GM19238 (cell line): Measurements from ENCODE around the gene LONP1.

ENCODE experiments used
- DNase-seq: peaks from one replicate; pipeline ENCODE4 v3.0.0; 2011; ENCODE audit warnings: low spot score; ENCODE audit not compliant: insufficient read length

The LONP1 gene

DNA sequence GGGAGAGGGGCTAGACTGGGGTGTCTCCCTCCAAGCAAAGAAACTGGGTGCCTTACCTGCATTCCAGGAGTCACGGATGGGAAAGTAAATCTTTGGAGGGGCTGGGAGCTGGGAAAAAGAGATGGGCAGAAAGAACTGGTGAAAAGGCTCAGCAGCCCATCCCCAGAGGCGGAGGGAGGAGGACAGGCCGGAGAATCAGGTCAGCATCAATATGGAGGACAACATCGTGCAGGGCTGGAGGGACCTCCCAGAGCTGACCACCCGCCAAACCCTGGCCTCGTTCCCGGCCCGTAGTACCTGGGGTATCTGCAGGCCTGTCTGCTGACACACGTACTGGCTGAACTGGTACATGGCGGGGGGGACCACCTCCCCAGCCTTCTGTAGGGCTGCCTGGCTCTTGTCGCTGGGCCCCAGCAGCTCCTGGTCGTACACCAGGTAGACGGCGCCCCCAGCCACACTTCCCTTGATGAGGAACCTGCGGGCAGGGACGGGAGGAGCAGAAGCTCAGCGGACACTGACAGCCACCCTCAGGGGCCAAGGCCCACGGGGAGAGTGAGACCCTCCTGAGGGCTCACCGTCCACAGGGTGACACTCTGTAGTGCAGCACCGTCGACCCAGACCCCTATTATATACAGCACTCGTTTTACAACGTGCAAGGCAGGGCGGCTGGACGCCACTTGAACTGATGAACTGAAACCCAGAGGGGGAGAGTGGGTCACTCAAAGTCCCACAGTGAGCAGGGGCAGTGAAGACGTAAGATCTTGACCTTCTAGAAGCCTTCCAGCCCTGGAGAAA, 40.5 kb downstream of the LONP1 start:
- DNase-seq: no peak

DNA sequence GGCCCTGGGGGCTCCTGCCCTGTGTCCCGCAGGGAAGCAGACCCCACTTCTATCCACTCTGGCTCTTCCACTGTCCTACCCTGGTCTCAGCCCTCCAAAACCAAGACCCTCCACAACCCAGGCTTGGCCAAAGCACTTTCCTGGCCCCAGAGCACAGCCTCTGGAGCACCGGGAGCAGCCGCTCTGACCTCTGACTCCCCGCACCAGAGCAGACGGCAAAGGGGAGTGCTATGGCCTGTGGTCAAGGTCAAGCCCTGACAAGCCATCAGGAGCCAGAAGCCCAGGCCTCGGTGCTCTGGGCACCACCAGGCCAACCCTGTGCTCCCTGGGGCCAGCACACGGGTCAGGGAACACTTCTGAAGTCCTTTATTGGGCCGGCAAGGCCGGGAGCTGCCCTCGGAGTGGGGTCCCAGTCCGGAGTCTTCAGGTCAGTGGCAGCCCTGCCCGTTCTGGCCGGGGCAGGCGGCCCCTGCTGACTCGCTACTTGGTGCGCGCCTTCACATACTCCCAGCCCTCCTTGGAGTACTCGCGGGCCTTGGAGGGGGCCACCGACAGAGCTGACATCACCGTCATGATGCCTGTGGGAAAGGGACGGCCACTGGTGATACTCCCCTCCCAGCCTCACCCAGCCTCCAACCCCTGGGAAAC, 41.8 kb downstream of the LONP1 start:
- no peak for DNase-seq

DNA sequence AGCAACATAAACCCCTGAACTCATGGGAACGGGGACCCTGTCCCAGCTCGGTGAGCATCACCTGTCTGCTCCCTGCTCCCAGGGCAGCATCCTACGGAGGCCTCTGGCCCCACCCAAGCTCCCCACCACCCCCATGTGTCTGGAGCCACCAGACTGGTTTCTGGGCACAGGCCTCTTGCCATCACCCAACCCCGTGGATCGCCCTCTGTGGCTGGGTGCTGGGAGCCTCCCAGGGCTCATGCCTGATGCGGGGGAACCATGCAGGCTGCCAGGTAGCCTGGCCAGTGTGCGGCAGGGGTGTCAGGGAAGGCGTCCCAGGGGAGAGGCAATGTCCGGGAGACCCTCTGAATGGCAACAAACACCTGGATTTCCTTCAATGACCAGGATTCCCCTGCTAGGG, 42.4 kb downstream of the LONP1 start:
- no peak for DNase-seq

DNA sequence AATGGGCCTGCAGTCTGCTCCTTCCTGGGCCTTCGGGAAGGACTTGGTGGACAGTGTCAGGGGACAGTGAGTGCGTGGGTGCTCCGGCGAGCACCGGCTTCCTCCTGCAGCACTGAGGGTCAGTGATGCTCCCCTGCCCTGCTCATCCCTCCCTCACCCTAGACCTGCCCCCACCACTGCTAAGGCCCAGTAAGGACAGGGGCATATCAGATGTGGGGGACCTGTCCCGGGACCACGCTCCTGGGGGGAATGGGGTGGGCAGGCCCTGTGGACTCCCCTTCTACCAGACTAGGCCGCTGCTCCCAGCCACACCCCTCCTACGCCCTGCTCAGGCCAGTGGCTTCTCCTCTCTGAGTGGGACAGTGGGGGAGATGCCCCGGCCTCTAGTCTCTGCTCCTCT, 42.8 kb downstream of the LONP1 start:
- no peak for DNase-seq

DNA sequence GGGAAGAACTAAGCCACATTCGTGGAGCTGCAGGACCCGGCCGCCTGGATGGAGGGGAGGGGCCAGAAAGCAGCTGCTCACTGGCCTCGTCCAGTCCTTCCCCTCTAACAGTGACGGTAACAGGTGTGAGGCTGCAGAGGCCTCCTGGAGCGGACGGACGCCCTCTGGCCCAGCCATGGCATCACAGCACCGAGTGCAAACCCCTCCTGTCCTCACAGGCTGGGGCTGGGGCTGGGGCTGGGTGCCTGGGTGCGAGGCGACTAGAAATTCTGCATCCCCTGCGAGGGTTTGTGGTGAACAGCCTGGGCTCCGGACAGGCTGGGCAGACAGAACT, 43.2 kb downstream of the LONP1 start:
- DNase-seq: no peak

DNA sequence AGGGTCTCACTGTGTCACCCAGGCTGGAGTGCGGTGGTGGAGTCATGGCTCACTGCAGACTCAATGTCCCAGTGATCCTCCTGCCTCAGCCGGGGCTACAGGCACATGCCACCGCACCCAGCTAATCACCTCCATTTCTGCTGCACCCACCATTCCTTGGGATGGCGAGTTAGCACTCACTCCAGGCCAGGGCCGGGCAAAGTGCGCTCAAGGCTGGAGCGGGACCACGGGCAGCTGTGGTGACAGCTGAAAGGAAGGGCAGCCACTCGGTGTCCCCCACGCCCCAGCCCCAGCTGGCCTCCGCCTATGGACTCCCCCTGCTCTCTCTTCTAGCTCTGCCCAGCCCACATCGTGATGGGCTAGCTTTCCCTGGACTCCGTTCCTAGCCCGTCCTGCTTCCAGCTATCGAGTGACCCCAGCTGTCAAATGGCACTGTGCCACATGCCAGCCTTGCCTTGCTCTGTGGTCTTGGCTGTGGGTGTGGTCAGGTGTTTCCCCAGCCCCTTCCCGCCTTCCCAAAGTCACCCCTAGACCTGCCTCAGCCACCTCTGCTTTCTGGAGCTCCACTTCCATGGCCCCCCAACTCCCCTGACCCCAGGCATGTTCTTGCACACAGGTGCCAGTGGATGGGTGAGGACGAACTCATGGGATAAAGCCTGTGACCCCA, 43.7 kb downstream of the LONP1 start:
- DNase-seq: no peak

DNA sequence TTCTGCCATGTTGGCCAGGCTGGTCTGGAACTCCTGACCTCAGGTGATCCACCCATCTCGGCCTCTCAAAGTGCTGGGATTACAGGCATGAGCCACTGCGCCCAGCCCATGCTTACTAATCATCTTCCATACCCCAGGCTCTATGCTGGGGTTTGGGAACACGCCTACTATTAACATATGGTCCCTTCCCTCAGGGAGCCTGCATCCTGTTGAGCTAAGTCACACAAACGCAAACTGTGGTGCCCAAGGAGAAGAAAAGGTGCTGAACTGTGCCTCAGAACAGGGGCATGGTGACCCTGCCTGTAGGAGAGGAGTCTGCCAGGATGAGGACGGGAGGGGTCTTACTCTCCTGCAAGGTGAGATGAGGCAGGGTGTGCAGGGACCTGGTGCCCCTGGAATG, 45.2 kb downstream of the LONP1 start:
- DNase-seq: no peak

DNA sequence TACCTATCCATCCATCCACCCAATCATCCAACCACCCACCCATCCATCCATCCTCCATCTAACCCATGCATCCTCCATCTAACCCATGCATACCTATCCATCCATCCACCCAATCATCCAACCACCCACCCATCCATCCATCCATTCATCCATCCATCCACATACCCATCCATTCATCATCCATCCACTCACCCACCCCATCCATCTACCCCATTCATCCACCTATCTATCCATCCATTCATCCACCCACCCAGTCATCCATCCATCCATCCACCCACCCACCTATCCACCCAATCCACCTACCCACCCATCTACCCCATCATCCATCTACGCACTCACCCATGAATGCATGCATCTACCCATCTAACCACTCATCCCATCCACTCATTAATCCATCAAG, 46.2 kb downstream of the LONP1 start:
- DNase-seq: no peak

DNA sequence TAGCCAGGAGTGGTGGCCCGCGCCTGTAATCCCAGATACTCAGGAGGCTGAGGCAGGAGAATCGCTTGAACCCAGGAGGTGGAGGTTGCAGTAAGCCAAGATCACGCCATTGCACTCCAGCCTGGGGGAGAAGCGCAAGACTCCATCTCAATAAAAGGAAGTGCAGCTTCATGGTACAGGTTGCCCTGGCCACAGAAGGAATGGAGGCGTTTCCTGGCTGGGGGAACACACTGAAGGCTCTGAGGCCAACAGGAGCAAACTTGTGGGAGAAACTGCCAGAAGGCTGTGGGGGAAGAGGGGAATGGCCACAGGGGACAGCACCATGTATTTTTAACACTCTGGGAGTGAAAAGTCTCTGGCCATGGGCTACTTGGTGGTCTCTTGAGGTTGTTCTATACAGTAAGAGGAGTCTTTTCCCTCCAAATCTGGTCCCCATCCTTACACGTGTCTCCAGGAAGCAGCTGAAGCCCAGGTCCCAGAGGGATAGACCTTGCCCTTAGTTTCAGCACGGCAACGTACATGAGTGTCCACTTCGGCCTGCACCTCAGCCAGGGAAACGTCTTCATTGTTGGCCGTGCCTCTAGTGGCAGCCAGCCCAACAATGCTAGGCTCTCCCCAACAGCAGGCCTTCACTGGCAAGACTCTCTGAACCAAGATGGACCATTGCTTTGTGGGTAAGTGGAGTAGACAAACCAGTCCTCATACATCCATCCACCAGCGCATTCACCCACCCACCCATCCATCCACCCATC, 47.1 kb downstream of the LONP1 start:
- no peak for DNase-seq

DNA sequence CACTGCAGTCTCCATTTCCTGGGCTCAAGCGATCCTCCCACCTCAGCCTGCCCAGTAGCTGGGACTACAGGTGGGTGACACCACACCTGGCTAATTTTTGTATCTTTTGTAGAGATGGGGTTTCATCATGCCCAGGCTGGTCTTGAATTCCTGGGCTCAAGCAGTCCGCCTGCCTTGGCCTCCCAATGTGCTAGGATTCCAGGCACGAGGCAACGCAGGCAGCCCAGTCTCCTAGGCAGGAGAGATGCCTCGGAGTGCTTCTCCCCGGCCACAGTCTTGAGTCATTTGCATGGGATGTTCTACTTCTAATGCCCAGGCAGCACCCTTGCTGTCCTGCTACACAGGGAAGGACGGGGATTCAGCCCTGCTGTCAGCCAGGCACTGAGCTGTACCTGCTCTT, 48.3 kb downstream of the LONP1 start:
- no peak for DNase-seq

DNA sequence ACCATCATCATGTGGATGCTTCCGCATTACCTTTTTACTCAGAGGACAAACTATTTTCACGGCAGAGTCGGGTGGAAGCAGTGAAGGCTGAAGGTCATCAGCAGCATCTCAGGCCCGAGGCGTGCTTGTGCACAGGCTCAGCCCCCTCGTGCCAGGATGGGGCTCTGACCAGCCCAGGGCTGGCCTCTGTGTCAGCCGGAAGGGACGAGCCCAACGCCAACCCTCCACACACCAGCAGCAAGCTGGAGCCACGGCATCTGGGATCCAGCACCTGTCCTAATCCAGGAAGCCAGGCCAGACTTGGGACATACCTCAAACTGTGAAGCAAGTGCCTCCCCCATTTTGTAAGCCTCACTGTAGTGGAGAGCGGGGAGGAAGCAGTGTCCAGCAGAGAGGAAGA, 50.7 kb downstream of the LONP1 start:
- DNase-seq: no peak

DNA sequence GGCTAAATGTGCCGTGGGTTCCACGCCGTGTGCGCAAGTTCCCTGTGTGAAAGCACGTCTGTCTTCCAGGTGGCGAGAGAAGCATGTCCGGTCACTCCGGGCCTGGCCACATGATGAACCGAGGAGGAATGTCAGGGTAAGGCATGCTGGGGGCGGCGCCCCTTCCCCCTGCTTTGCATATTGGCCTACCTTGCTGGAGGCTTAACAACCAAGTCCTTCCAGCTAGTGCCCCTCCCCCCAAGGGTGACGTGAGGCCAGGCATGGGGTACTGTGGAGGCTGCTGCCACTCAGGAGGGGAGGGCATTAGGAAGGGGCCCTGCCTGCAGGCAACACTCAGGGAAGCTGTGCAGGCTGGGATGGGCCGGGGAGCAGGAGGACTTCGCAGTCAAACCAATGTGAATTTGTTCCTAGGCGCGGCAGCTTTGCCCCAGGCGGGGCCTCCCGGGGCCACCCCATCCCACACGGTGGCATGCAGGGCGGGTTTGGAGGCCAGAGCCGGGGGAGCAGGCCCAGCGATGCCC, 52.1 kb downstream of the LONP1 start:
- no peak for DNase-seq

DNA sequence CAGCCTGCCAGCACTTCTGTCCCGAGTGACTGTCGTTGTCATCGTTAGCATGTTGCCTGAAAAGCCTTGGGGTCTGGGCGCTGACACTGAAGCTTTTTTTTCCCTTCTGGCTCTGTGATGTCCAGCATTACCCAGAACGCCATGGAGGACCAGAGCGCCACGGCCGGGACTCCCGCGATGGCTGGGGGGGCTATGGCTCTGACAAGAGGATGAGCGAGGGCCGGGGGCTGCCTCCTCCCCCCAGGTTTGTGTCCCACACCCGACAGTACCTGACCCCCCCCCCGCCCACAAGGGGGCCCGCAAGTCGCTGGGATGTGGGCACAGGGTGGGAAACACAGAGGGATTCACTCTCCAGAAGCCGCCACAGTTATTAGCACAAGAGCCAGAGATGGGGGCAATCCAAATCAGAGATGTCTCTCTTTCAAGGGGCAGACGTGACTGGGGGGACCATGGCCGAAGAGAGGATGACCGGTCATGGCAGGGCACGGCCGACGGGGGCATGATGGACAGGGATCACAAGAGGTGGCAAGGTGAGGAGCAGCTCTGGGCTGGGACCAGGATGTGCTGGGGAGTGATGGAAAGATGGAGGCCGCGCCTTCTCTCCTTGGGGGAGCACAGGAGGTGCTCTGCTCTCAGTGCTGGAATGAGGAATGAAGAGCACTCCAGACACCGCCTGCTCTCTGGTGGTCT, 52.9 kb downstream of the LONP1 start:
- no peak for DNase-seq

DNA sequence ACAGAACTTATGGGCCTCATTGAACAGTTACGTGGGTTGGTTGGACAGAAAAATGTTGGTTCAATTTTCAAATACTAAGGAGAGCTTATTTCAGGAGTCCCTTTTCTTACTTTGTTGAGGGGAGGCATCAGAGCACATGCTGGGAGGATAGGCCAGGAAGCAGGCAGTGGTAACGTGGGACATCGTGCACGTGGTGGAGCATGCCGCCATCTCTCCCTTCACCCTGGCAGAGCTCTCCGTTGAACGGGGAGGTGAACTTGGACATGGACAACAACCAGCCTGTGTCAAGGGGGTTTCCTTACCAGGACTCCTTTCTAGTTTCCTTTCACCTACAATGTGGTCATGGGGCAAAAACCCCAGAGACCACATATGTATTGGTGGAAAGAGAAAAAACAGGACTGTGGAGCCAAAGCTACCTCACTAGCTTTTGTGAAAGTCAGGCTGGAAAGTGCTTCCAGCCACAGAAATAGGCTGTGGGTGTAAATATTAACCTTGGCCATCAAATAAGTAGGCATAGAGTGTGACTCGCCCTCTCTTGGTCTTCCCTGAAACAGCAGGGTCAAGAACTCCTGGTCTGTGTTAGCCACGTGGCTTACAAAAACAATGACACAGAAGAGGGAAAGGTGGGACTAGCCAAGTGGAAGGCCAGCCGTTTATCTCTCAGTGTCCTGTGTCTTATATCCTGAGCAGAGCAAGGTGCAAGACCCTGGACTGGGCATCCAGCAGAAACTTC, 54.0 kb downstream of the LONP1 start:
- no peak for DNase-seq

DNA sequence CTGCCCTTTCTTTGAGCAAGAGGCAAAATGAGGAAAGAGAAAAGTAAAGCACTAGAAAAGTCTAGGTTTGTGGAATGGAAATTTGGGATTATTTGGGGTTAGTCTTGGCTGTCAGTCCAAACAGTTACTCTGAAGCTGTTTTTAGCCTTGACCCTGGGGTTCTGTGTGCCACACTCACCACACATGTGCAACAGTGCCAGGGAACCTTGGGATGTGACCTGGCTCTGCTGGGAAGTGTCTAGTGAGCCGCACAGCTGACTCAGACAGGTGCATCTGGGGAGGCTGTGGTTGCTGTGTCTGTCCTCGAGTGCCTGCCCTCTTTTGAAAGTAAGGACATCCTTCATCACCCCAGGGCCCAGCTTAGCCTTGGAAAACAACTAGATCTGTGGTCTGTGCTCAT, 55.4 kb downstream of the LONP1 start:
- no peak for DNase-seq

DNA sequence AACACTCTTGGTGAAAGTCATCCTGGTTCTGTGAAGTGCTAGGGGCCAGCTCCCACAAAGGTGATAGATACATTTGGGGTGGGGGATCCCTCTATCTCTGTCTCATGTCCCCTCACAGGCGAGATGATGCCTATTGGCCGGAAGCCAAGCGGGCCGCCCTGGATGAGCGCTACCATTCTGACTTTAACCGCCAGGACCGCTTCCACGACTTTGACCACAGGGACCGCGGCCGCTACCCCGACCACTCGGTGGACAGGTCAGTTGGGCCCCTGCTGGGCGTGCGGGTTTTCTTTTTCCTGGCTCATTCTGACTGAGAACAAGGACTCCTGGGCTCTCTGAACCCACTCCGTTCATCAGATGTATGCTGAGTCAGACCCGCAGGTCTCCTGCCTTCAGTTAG, 56.0 kb downstream of the LONP1 start:
- DNase-seq: no peak

DNA sequence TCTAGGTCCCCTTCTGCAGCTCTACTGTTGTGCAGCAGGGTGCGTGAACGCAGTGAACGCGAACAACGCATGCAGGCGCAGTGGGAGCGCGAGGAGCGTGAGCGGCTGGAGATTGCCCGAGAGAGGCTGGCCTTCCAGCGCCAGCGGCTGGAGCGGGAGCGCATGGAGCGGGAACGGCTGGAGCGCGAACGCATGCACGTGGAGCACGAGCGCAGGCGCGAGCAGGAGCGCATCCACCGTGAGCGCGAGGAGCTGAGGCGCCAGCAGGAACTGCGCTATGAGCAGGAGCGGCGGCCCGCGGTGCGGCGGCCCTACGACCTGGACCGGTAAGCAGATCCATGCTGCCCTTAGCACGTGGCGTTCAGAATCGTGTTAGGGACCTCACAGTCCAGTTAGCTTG, 58.5 kb downstream of the LONP1 start:
- no peak for DNase-seq

DNA sequence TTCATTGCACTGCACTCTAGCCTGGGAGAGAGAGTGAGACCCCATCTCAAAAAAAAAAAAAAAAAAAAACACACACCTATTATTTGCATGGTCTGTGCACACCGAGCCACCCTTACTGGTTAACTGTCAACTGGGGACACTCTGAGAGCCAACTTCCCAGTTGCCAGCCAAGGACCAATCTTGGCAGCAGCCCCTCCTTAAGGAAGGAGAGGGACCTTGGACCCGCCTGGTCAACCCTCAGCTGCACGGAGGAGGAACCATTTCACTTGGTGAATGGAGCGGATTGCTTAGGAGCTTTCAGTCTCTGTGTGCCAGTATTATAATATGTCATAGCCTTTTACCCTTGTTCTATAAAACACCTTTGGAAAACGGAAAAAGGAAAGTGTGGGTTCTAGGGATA, 64.5 kb downstream of the LONP1 start:
- DNase-seq: no peak

DNA sequence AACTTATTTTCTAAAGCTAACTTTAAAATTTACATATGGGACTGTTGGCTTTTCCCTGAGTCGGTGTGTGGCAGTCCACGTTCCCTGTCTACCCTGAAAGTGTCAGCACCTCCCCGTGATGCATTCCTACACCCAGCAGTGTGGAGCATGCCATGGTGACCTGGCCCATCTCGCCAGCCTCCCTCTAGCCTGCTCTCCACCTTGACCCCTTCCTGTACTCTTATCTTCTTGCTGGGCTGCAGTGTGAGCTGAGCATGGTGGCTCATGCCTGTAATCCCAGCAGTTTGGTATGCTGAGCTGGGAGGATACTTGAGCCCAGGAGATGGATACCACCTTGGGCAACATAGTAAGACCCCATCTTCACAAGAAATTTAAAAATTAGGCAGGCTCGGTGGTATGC, 65.0 kb downstream of the LONP1 start:
- DNase-seq: no peak

DNA sequence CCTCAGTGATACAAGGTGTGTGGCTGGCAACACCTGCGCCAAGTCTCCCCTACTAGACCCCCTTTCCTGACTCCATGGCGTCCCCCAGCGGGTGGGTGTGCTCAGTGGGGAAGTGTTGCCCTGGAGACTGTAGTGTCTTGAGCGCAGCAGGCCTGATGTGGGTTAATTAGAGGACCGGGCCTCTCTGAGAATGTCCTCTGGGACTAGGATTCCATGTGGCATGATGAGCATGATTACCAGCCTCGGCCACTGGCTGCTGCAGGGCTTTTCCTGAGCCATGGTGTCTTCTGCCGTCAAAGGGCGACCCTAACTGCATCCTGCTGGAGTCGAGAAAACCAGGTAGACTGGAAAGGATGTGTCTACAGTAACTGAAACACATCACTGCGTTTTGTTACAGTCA, 67.7 kb downstream of the LONP1 start:
- DNase-seq: no peak

DNA sequence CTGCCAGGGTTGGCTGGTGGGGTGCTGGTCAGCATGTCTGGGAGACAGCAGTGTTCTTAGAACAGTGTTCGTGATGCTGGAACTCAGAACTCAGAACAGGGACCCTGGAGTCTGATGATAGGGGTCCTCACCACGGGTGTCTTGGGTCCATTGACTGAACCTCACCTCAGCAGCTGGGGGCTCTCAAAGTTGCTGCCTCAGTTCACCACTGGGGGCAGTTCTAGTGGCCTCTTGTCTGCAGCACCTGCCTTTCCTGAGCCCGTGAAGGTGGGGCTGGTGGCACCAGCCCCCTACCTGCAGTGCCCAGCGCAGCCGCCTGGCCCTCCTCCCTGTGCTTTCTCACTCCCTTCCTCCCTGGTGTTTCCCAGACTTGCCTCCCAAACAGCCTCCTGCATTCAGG, 68.6 kb downstream of the LONP1 start:
- no peak for DNase-seq
